Vagina (tissue), 2 donors: ENCODE data around the gene FZR1.

Source experiments
- CTCF ChIP-seq, 3 experiments: fragments of 450-650 bp in 2 of 3; fragments of 200-600 bp in 1 of 3; sonication (generic) in 1 of 3; IDR thresholded peaks; one replicate each; pipeline ENCODE4 v1.5.1; 2017 to 2019; ENCODE audit warnings: antibody characterized with exemption in 3 of 3, mild to moderate bottlenecking in 2 of 3, moderate library complexity in 2 of 3
- POLR2AphosphoS5 ChIP-seq, 2 donors: sonication (generic); formaldehyde crosslinking; IDR thresholded peaks; one replicate each; pipeline ENCODE4 v1.9.0; 2017; ENCODE audit warnings: antibody characterized with exemption in 2 of 2, mild to moderate bottlenecking in 2 of 2, low read depth in 1 of 2; ENCODE audit not compliant: insufficient read depth in 1 of 2

DNA sequence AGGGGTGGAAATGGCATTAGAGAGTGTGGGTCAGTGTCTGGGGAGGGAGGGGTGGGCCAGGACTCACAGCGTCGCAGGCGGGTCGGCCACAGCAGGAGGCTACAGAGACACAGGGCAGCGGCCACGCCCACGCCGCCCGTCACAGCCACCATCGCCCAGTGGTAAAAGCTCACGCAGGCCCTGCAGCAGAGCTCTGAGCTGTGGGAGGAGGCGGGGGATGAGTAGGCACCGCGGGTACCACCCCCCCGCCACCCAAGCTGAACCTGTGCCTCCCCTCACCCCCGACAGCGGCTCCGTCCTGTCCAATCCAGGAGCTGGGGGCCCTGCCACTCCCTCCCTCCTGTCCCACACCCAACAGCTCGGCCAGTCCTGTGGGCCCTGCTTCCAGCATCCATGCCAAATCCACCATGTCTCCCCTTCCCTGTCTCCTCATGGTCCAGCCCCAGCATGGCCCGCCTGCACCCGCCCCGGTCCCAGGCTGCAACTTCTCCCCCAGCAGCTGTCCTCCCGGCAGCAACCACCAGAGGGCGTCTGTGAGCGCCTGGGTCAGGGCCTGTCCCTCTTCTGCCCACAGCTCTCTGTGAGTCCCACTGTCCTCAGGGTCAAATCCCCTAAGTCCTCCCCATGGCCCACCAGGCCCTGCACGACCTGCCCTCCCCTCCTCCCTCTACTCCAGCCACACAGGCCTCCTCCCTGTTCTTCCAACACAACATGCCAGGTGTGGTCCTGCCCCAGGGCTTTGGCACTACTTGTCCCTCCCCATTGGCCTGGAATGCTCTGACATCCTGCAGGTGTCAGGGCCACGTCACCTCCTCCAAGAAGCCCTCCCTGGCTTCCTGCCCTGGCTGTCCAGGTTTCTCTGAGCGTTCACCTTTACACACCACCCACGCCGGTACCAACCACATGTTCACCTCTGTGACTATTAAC lies 38.9 kb downstream of the FZR1 start:
- peak; percentile 78 to 92 (median 81) for TF ChIP-seq CTCF (IDR thresholded peaks at IDR 0.05)
- TF ChIP-seq POLR2AphosphoS5 (IDR thresholded peaks at IDR 0.05; ENCODE audit: insufficient read depth in 1 of 2, low read depth in 1 of 2): peak in 1 of 2 donors; percentile 22
